K562 (cell line): ENCODE results near the gene CYB561A3. TPM values are rescaled to one million over a fixed set of nuclear protein-coding genes. Genes with fewer than 3 reads are reported as not detected.

ENCODE experiments used
- ATAC-seq: fragments of 200-7000 bp; cut with Tn5 transposase; 3 replicates; pipeline ENCODE4 v1.9.1; 2020; ENCODE audit warnings: moderate library complexity
- BruUV-seq: library from RNA; stranded (reverse); fragments of 400-500 nt; replicated peaks from 2 replicates; lab custom pipeline; 2021; lab: Mats Ljungman, UMichigan
- CTCF ChIA-PET: fragments of 300-600 bp; formaldehyde crosslinking; extraction: SDS; loops from one replicate; lab custom pipeline; 2021; ENCODE audit warnings: low intra/inter-chr PET ratio; lab: Yijun Ruan, JAX
- POLR2A ChIA-PET: fragments of 300-600, 350-650 bp; sonication (Branson Sonifier 250); formaldehyde crosslinking; extraction: SDS; loops from one replicate; lab custom pipeline; 2021; ENCODE audit warnings: antibody characterized with exemption, inconsistent platforms; lab: Yijun Ruan, JAX
- DNase-seq, 4 experiments: peaks; one replicate each; pipeline versions ENCODE4 v3.0.0 to v3.0.0-alpha.2; 2011 to 2018; ENCODE audit warnings: low spot score in 3 of 4, mixed read lengths in 3 of 4; ENCODE audit errors: extremely low read depth in 1 of 4
- FAIRE-seq: peaks from 2 replicates; lab custom pipeline; 2011; peaks lifted over from hg19 to GRCh38; lab: Jason Lieb, UNC
- H2AFZ ChIP-seq: 2 replicates; pipeline ENCODE4 v1.6.0; 2011; ENCODE audit warnings: low read depth, low read length, control low read depth, inconsistent platforms
- H3K27ac ChIP-seq: fragments of 200-600 bp; 3 replicates; pipeline ENCODE4 v1.8.0; 2011; ENCODE audit warnings: low read depth, mild to moderate bottlenecking, control low read depth, inconsistent platforms, low read length, moderate library complexity, mixed read lengths; ENCODE audit errors: extremely low read depth
- H3K27me3 ChIP-seq, 2 experiments: fragments of 300-600 bp in 1 of 2; 2 replicates in 1 of 2; 3 replicates in 1 of 2; pipeline versions ENCODE4 v1.6.0 to v1.8.0; 2011; ENCODE audit warnings: inconsistent platforms in 2 of 2, low read length in 2 of 2, mild to moderate bottlenecking in 1 of 2, mixed read lengths in 1 of 2, moderate library complexity in 1 of 2; ENCODE audit not compliant: control insufficient read depth in 2 of 2, insufficient read depth in 2 of 2
- H3K36me3 ChIP-seq: fragments of 300-600 bp; 3 replicates; pipeline ENCODE4 v1.8.0; 2011; ENCODE audit warnings: mild to moderate bottlenecking, low read length, inconsistent platforms; ENCODE audit not compliant: control insufficient read depth, insufficient read depth
- H3K4me1 ChIP-seq, 2 experiments: fragments of 200-600 bp in 1 of 2; replicated peaks in 1 of 2; 2 replicates in 1 of 2; 3 replicates in 1 of 2; pipeline versions ENCODE4 v1.5.1 to v1.8.0; 2011; ENCODE audit warnings: inconsistent platforms in 2 of 2, low read length in 2 of 2, mild to moderate bottlenecking in 1 of 2, mixed read lengths in 1 of 2, moderate library complexity in 1 of 2; ENCODE audit not compliant: control insufficient read depth in 2 of 2, insufficient read depth in 2 of 2
- H3K4me2 ChIP-seq: 2 replicates; pipeline ENCODE4 v1.6.1; 2011; ENCODE audit warnings: low read length, control low read depth, inconsistent platforms, mixed read lengths; ENCODE audit not compliant: insufficient read depth
- H3K4me3 ChIP-seq: fragments of 200-600 bp; sonication (generic), shearing (Covaris generic); 2 replicates; pipeline ENCODE4 v1.5.1; 2016; ENCODE audit warnings: control low read depth, inconsistent platforms
- H3K79me2 ChIP-seq: fragments of 200-600 bp; 3 replicates; pipeline ENCODE4 v1.8.0; 2011; ENCODE audit warnings: low read length, inconsistent platforms; ENCODE audit not compliant: control insufficient read depth, insufficient read depth
- H3K9ac ChIP-seq, 2 experiments: 2 replicates each; pipeline versions ENCODE4 v1.6.0 to v1.6.1; 2011; ENCODE audit warnings: low read depth in 2 of 2, low read length in 2 of 2, control low read depth in 1 of 2, inconsistent platforms in 1 of 2, mild to moderate bottlenecking in 1 of 2, mixed read lengths in 1 of 2; ENCODE audit not compliant: insufficient read depth in 1 of 2
- H3K9me1 ChIP-seq: one replicate; pipeline ENCODE4 v1.6.0; 2011; ENCODE audit warnings: inconsistent platforms, mild to moderate bottlenecking, low read length, moderate library complexity; ENCODE audit not compliant: control insufficient read depth, insufficient read depth
- H3K9me3 ChIP-seq: replicated peaks from 2 replicates; pipeline ENCODE4 v1.5.1; 2011; ENCODE audit warnings: low read depth, low read length, inconsistent platforms; ENCODE audit not compliant: control insufficient read depth, insufficient read depth
- H4K20me1 ChIP-seq: replicated peaks from 2 replicates; pipeline ENCODE4 v1.6.1; 2011; ENCODE audit warnings: low read length, inconsistent platforms, mixed read lengths; ENCODE audit not compliant: control insufficient read depth, insufficient read depth
- ADNP ChIP-seq: fragments of 200-800 bp; sonication (Bioruptor generic); IDR thresholded peaks from 2 replicates; pipeline ENCODE4 v1.6.1; 2016; ENCODE audit warnings: missing genetic modification characterization, missing compliant biosample characterization
- ARID1B ChIP-seq: fragments of 450-650 bp; IDR thresholded peaks from 2 replicates; pipeline ENCODE4 v1.6.1; 2016; ENCODE audit warnings: antibody characterized with exemption, mild to moderate bottlenecking, inconsistent platforms
- HDAC1 ChIP-seq, 2 experiments: fragments of 450-650 bp; IDR thresholded peaks; 2 replicates each; pipeline ENCODE4 v1.6.1; 2016 to 2017; ENCODE audit warnings: inconsistent platforms in 1 of 2, mild to moderate bottlenecking in 1 of 2, moderate library complexity in 1 of 2
- KDM1A ChIP-seq, 2 experiments: fragments of 450-650 bp; IDR thresholded peaks; 2 replicates each; pipeline ENCODE4 v1.6.1; 2016; ENCODE audit warnings: mild to moderate bottlenecking in 2 of 2
- MAFG ChIP-seq: fragments of 450-650 bp; conservative IDR thresholded peaks from 2 replicates; pipeline ENCODE4 v1.6.1; 2016; ENCODE audit warnings: missing genetic modification characterization, missing compliant biosample characterization
- NRF1 ChIP-seq, 2 experiments: fragments of 450-650 bp; IDR thresholded peaks in 1 of 2; conservative IDR thresholded peaks in 1 of 2; 2 replicates each; pipeline ENCODE4 v1.6.1; 2014; ENCODE audit warnings: mild to moderate bottlenecking in 2 of 2
- PYGO2 ChIP-seq: fragments of 450-650 bp; IDR thresholded peaks from 2 replicates; pipeline ENCODE4 v1.6.1; 2016; ENCODE audit warnings: mild to moderate bottlenecking, missing genetic modification characterization, moderate library complexity, missing compliant biosample characterization
- SPI1 ChIP-seq: IDR thresholded peaks from 2 replicates; pipeline ENCODE4 v1.6.1; 2011; ENCODE audit warnings: low read depth, low read length, control low read depth, borderline replicate concordance
- WHSC1 ChIP-seq: IDR thresholded peaks from one replicate; pipeline ENCODE4 v1.6.1; 2012; ENCODE audit warnings: low read length, control low read depth, inconsistent platforms
- ZC3H8 ChIP-seq: fragments of 450-650 bp; IDR thresholded peaks from 2 replicates; pipeline ENCODE4 v1.6.1; 2017
- WGBS: fragments of 100-300 bp; shearing (Covaris generic); methylation state at CpG from one replicate; pipeline ENCODE4 v1.1.6; 2016; ENCODE audit warnings: low coverage, mixed read lengths; ENCODE audit not compliant: insufficient coverage; ENCODE audit errors: missing lambda C conversion rate; 5-methylcytosine and 5-hydroxymethylcytosine counted together
- in situ Hi-C: fragments of 300-500 bp; cut with MboI; formaldehyde crosslinking; loops from 4 replicates; pipeline ENCODE4 v1.15.0; 2018; ENCODE audit warnings: inconsistent platforms, mixed read lengths
- intact Hi-C: fragments of 100-400 bp; cut with micrococcal nuclease; formaldehyde crosslinking; loops from 2 replicates; pipeline ENCODE4 v1.14.2; 2022
- polyA plus RNA-seq, 8 experiments: library from polyadenylated mRNA; depleted of rRNA in 4 of 8; stranded (reverse) in 5 of 8; unstranded in 3 of 8; fragments of >200 nt; fragmentation: Nextera tagmentation in 2 of 8; fragmentation: Illumina TruSeq in 1 of 8; extraction: Ambion mirVana in 2 of 8; extraction: Trizol in 1 of 8; gene quantifications; 2 replicates each; pipeline versions ENCODE4 v1.2.1 to v1.2.3, GENCODE V29; 2011 to 2014; ENCODE audit warnings: inconsistent platforms in 1 of 8, missing spikeins in 1 of 8
- total RNA-seq, 7 experiments: library from RNA; depleted of rRNA in 6 of 7; stranded (reverse); fragments of >200 nt in 6 of 7; fragmentation: Illumina TruSeq in 2 of 7; extraction: Trizol in 2 of 7; gene quantifications; 2 replicates each; pipeline versions ENCODE4 v1.2.1 to v1.2.3, GENCODE V29; 2011 to 2021; ENCODE audit warnings: low replicate concordance in 1 of 7

The CYB561A3 gene
- total and polyA plus RNA-seq, 9 of the 15 experiments (the other 6 are each of a cell fraction or from before 2014, with no cell fraction given), result 29.2 to 78.9 (median 37.9) TPM

DNA sequence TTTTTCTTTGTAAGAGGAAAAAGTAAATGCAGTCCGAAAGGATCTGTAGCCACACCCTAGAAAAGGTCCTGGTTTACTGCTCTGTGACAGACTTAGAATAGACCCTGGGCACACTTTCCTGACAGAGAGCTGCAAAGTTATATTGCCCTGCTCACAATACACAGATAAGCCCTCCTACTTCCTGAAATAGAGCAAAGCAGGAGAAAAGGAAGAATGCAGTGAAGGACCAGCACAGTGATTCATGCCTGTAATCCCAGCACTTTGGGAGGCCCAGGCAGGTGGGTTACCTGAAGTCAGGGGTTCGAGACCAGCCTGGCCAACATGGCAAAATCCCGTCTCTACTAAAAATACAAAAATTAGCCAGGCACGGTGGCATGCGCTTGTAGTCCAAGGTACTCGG is 2.2 kb downstream of the CYB561A3 start:
- Histone ChIP-seq H3K27me3 (no peaks in the 10 kb centered on the region), H3K9me3 (no peaks in the 10 kb centered on the region), H3K9ac (peak overlapping the region; percentile 58 to 71; a peak in 2 of 4 replicates)
- TF ChIP-seq ADNP (peak; percentile 52; the same call in 1 of the 2 replicates), ZC3H8 (no peak), HDAC1 (IDR thresholded peaks at IDR 0.05) (peak in 1 of 2 experiments; percentile 39; a peak in 1 of 4 replicates), KDM1A (IDR thresholded peaks at IDR 0.05) (peak in 1 of 2 experiments; percentile 18; a peak in 1 of 4 replicates), PYGO2 (no peak), MAFG (no peak), ARID1B (0 out of 2 replicates have a peak, but pooled peaks have one; percentile 44), WHSC1 (no peak), NRF1 (conservative IDR thresholded peaks at IDR 0.05 in 1 of 2, IDR thresholded peaks at IDR 0.05 in 1 of 2) (peak; percentile 35 to 40; a peak in 2 of 4 replicates), SPI1 (0 out of 2 replicates have a peak, but pooled peaks have one; percentile 5)
- TF ChIP-seq, all 486 proteins: peak for 6
- FAIRE-seq, result no peak
- Histone ChIP-seq H3K9me1 (no peaks in the 10 kb centered on the region), H3K36me3 (peaks cover 21% of the 10 kb centered on the region), H4K20me1 (no peaks in the 10 kb centered on the region), H3K27ac (peak overlapping the region; percentile 18; the same call in 1 of the 3 replicates), H3K4me1 (peaks cover 24 to 33% of the 10 kb centered on the region in 2 experiments), H3K4me3 (no peak overlapping the region; the same call in 1 of the 2 replicates), H3K79me2 (peaks cover 52% of the 10 kb centered on the region), H3K4me2 (peak overlapping the region; percentile 75), H2AFZ (no peak overlapping the region)
- no TSS peak for BruUV-seq
- in situ Hi-C loops (no loop called here), intact Hi-C loops (no loop called here)
- 29% methylated on average over 6 of the region's 6 CpGs for WGBS
- ATAC-seq, result no peak
- POLR2A ChIA-PET, result interaction anchor here (0.9 to 4.6 kb wide), 8 partner anchors 11 to 32 kb away, joined by 3 to 37 read pairs (median 22); partner anchors contain the start of genes DDB1 and TKFC
- CTCF ChIA-PET, result no interaction called here
- DNase-seq, result no peak
